ENCODE data around the gene PTPRE.

DNA sequence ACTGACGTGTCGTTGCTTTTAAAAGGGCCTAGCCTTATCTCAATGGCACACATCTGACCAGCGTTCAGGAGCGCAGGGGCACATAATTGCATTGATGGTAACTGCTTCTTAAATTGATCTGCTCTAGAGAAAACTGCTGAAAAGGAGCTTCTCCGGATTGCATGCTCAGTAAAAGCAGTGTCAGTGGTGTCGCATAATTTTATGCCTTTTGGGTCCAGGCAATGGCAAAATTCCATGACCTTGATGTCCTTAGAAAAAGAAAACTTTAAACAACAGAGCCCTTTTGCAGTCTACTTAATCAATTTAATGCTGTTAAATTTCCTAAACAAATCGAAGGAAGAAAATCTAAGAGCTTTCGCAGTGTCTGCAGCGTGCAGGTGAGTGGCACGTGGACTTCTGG is 75.7 kb downstream of the PTPRE start:
- TF ChIP-seq, protein P1, sequence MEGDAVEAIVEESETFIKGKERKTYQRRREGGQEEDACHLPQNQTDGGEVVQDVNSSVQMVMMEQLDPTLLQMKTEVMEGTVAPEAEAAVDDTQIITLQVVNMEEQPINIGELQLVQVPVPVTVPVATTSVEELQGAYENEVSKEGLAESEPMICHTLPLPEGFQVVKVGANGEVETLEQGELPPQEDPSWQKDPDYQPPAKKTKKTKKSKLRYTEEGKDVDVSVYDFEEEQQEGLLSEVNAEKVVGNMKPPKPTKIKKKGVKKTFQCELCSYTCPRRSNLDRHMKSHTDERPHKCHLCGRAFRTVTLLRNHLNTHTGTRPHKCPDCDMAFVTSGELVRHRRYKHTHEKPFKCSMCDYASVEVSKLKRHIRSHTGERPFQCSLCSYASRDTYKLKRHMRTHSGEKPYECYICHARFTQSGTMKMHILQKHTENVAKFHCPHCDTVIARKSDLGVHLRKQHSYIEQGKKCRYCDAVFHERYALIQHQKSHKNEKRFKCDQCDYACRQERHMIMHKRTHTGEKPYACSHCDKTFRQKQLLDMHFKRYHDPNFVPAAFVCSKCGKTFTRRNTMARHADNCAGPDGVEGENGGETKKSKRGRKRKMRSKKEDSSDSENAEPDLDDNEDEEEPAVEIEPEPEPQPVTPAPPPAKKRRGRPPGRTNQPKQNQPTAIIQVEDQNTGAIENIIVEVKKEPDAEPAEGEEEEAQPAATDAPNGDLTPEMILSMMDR (IDR thresholded peaks at IDR 0.05): no peak
- TF ChIP-seq EP300 (IDR thresholded peaks at IDR 0.05): no peak
